Cardiac fibroblast (primary cell): ENCODE measurements around the gene PFKFB2.

ENCODE experiments used
- DNase-seq, 2 donors: peaks; one replicate each; pipeline versions ENCODE4 v3.0.0 to v3.0.0-alpha.2; 2010; ENCODE audit warnings: low read depth in 2 of 2
- H3K4me3 ChIP-seq, 2 donors: replicated peaks in 1 of 2; 1 replicate in 1 of 2; 2 replicates in 1 of 2; pipeline ENCODE4 v1.5.1; 2011; ENCODE audit warnings: low read depth in 2 of 2, low read length in 2 of 2, mild to moderate bottlenecking in 2 of 2, moderate library complexity in 1 of 2
- CTCF ChIP-seq: IDR thresholded peaks from one replicate; pipeline ENCODE4 v1.5.1; 2011; ENCODE audit warnings: low read depth, mild to moderate bottlenecking, low read length, inconsistent platforms

The PFKFB2 gene

GRCh38 chr1:207049514-207049913 lies 3.6 kb upstream of the PFKFB2 start:
- no peak for DNase-seq
- H3K4me3 ChIP-seq = peak overlapping the region in 1 of 2 donors; percentile 96
- no peak for TF ChIP-seq CTCF

- peak; percentile 80 for TF ChIP-seq CTCF
- peak; percentile 64 to 71 for DNase-seq
- H3K4me3 ChIP-seq = peak overlapping the region; percentile 96 to 97
Measured at GRCh38 chr1:207049974-207050391, 3.1 kb upstream of the PFKFB2 start.

GRCh38 chr1:207050480-207051190 lies 2.4 kb upstream of the PFKFB2 start:
- TF ChIP-seq CTCF = peak; percentile 8
- peak overlapping the region; percentile 96 to 97 for H3K4me3 ChIP-seq
- DNase-seq = peak; percentile 94 to 95

- no peak for TF ChIP-seq CTCF
- DNase-seq = peak in 1 of 2 donors; percentile 69
- H3K4me3 ChIP-seq = peak within 1 kb of the TSS; percentile 96 to 97
Measured at GRCh38 chr1:207051191-207051943, 1.7 kb upstream of the PFKFB2 start, which contains the start of gene YOD1. Gene YOD1, minus strand, starts transcription at chr1:207051208. Its CDS starts 178 bp downstream, at chr1:207051030.

GRCh38 chr1:207054491-207054890 lies 1.4 kb downstream of the PFKFB2 start:
- no peak for DNase-seq
- H3K4me3 ChIP-seq = no peak overlapping the region
- no peak for TF ChIP-seq CTCF

- no peak for TF ChIP-seq CTCF
- H3K4me3 ChIP-seq = no peak overlapping the region
- DNase-seq = no peak
Measured at GRCh38 chr1:207055386-207056001, 2.4 kb downstream of the PFKFB2 start.
